ENCODE data around the gene PDZK1.
"Not testable (repeated sequence)": the region's sequence is repeated elsewhere in the genome, so short reads cannot be mapped to it uniquely, and the experiment has no call there.

PDZK1 gene

GRCh38 chr1:145710291-145711027, 3.3 kb upstream of the PDZK1 start:
- no peak for DNase-seq (ENCODE audit: low read depth in 2 of 2)

- no peak for DNase-seq (ENCODE audit: low read depth in 2 of 2)
Measured at GRCh38 chr1:145708063-145708462, 895 bp upstream of the PDZK1 start.

GRCh38 chr1:145706086-145706664, 993 bp downstream of the PDZK1 start:
- DNase-seq (ENCODE audit: low read depth in 2 of 2) = no peak

- DNase-seq (ENCODE audit: low read depth in 2 of 2) = no peak
Measured at GRCh38 chr1:145705622-145706021, 1.5 kb downstream of the PDZK1 start.

GRCh38 chr1:145702826-145703225, 4.3 kb downstream of the PDZK1 start:
- DNase-seq (ENCODE audit: low read depth in 2 of 2) = no peak

- no peak for DNase-seq (ENCODE audit: low read depth in 2 of 2)
Measured at GRCh38 chr1:145702052-145702451, 5.1 kb downstream of the PDZK1 start.

- DNase-seq (ENCODE audit: low read depth in 2 of 2) = no peak
Measured at GRCh38 chr1:145701306-145701862, 5.8 kb downstream of the PDZK1 start.

GRCh38 chr1:145696630-145696960, 10.6 kb downstream of the PDZK1 start:
- no peak for DNase-seq (ENCODE audit: low read depth in 2 of 2)

- DNase-seq (ENCODE audit: low read depth in 2 of 2) = no peak
Measured at GRCh38 chr1:145695821-145696629, 11.1 kb downstream of the PDZK1 start.

- no peak for DNase-seq (ENCODE audit: low read depth in 2 of 2)
Measured at GRCh38 chr1:145692785-145693443, 14.3 kb downstream of the PDZK1 start.

- DNase-seq (ENCODE audit: low read depth in 2 of 2) = peak; percentile 3 to 6
Measured at GRCh38 chr1:145690587-145691558, 16.3 kb downstream of the PDZK1 start.

- no peak for DNase-seq (ENCODE audit: low read depth in 2 of 2)
Measured at GRCh38 chr1:145689922-145690321, 17.2 kb downstream of the PDZK1 start.

- DNase-seq (ENCODE audit: low read depth in 2 of 2) = no peak
Measured at GRCh38 chr1:145688924-145689323, 18.2 kb downstream of the PDZK1 start.

- no peak for DNase-seq (ENCODE audit: low read depth in 2 of 2)
Measured at GRCh38 chr1:145688328-145688727, 18.8 kb downstream of the PDZK1 start.

- DNase-seq (ENCODE audit: low read depth in 2 of 2) = not testable (repeated sequence)
Measured at GRCh38 chr1:145686078-145686477, 21.1 kb downstream of the PDZK1 start.

- not testable (repeated sequence) for DNase-seq (ENCODE audit: low read depth in 2 of 2)
Measured at GRCh38 chr1:145684858-145685257, 22.3 kb downstream of the PDZK1 start.

- not testable (repeated sequence) for DNase-seq (ENCODE audit: low read depth in 2 of 2)
Measured at GRCh38 chr1:145673217-145673616, 34.0 kb downstream of the PDZK1 start.

GRCh38 chr1:145670995-145671745, 36.0 kb downstream of the PDZK1 start:
- DNase-seq (ENCODE audit: low read depth in 2 of 2) = not testable (repeated sequence)

- DNase-seq (ENCODE audit: low read depth in 2 of 2) = not testable (repeated sequence)
Measured at GRCh38 chr1:145665015-145665414, 42.2 kb downstream of the PDZK1 start.

GRCh38 chr1:145662502-145662901, 44.7 kb downstream of the PDZK1 start:
- not testable (repeated sequence) for DNase-seq (ENCODE audit: low read depth in 2 of 2)
